SU-DHL-6 (cell line): ENCODE results near the gene CCDC134.

Experiments
- EZH2phosphoT487 ChIP-seq: fragments of 200-600 bp; sonication (generic), shearing (Covaris generic); conservative IDR thresholded peaks from 2 replicates; pipeline ENCODE4 v1.6.1; 2018; ENCODE audit warnings: mild to moderate bottlenecking, antibody characterized with exemption, low read length, moderate library complexity, mixed read lengths
- TF ChIP-seq, protein P1 (sequence below): fragments of 200-600 bp; sonication (generic); IDR thresholded peaks from one replicate; pipeline ENCODE4 v1.5.1; 2017; ENCODE audit warnings: antibody characterized with exemption, mild to moderate bottlenecking, low read length, moderate library complexity; ENCODE audit not compliant: insufficient read depth, poor library complexity, severe bottlenecking

DNA sequence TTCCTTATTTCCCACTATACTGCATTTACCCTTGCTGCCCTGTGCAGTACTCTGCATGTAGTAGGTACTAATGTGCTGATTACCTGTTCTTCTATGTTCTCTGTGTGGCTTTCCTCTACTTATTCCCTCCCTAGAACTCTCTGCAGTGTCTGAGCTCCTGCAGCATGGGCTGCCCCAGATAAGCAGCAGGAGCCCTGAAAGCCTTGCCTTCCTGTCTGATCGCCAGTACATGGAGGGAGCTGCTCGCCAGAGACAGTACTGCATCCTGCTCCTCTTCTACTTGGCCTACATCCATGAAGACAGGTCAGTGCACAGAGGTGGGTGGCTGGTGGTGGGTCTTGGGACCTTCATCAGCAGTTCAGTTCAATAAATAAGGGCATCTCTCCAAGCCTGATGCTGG, 42.2 kb upstream of the CCDC134 start:
- TF ChIP-seq, protein P1, sequence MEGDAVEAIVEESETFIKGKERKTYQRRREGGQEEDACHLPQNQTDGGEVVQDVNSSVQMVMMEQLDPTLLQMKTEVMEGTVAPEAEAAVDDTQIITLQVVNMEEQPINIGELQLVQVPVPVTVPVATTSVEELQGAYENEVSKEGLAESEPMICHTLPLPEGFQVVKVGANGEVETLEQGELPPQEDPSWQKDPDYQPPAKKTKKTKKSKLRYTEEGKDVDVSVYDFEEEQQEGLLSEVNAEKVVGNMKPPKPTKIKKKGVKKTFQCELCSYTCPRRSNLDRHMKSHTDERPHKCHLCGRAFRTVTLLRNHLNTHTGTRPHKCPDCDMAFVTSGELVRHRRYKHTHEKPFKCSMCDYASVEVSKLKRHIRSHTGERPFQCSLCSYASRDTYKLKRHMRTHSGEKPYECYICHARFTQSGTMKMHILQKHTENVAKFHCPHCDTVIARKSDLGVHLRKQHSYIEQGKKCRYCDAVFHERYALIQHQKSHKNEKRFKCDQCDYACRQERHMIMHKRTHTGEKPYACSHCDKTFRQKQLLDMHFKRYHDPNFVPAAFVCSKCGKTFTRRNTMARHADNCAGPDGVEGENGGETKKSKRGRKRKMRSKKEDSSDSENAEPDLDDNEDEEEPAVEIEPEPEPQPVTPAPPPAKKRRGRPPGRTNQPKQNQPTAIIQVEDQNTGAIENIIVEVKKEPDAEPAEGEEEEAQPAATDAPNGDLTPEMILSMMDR = no peak
- TF ChIP-seq EZH2phosphoT487 = no peak
